Measurements from ENCODE around the gene PPP2R1B. TPM values are rescaled to one million over a fixed set of nuclear protein-coding genes. Genes with fewer than 3 reads are reported as not detected.
"Not testable (repeated sequence)": the region's sequence is repeated elsewhere in the genome, so short reads cannot be mapped to it uniquely, and the experiment has no call there.

PPP2R1B gene
- total RNA-seq, 1 donor from 2014 or later = 12.7 TPM

GRCh38 chr11:111784311-111784710 is 18.1 kb upstream of the PPP2R1B start:
- not testable (repeated sequence) for DNase-seq (ENCODE audit: low read depth)

GRCh38 chr11:111782109-111782741 is 16.0 kb upstream of the PPP2R1B start:
- DNase-seq (ENCODE audit: low read depth) = no peak

- DNase-seq (ENCODE audit: low read depth) = no peak
Measured at GRCh38 chr11:111779118-111779517, 12.9 kb upstream of the PPP2R1B start.

- DNase-seq (ENCODE audit: low read depth) = no peak
Measured at GRCh38 chr11:111778047-111778558, 11.9 kb upstream of the PPP2R1B start.

- DNase-seq (ENCODE audit: low read depth) = peak; percentile 71
Measured at GRCh38 chr11:111777094-111778046, 11.2 kb upstream of the PPP2R1B start.

GRCh38 chr11:111776398-111777093 is 10.4 kb upstream of the PPP2R1B start:
- no peak for DNase-seq (ENCODE audit: low read depth)

- peak; percentile 29 for DNase-seq (ENCODE audit: low read depth)
Measured at GRCh38 chr11:111774955-111775710, 8.9 kb upstream of the PPP2R1B start.

- no peak for DNase-seq (ENCODE audit: low read depth)
Measured at GRCh38 chr11:111772535-111772934, 6.3 kb upstream of the PPP2R1B start.

GRCh38 chr11:111771205-111771604 is 5.0 kb upstream of the PPP2R1B start:
- not testable (repeated sequence) for DNase-seq (ENCODE audit: low read depth)

- DNase-seq (ENCODE audit: low read depth) = no peak
Measured at GRCh38 chr11:111770581-111771134, 4.5 kb upstream of the PPP2R1B start.

- no peak for DNase-seq (ENCODE audit: low read depth)
Measured at GRCh38 chr11:111766834-111767142, 599 bp upstream of the PPP2R1B start.

- no peak for DNase-seq (ENCODE audit: low read depth)
Measured at GRCh38 chr11:111765320-111765983, 737 bp downstream of the PPP2R1B start.

GRCh38 chr11:111764621-111765020 is 1.6 kb downstream of the PPP2R1B start:
- peak; percentile 22 for DNase-seq (ENCODE audit: low read depth)

GRCh38 chr11:111762981-111763643 is 3.1 kb downstream of the PPP2R1B start:
- no peak for DNase-seq (ENCODE audit: low read depth)

- no peak for DNase-seq (ENCODE audit: low read depth)
Measured at GRCh38 chr11:111762526-111762925, 3.7 kb downstream of the PPP2R1B start.

GRCh38 chr11:111761036-111761435 is 5.2 kb downstream of the PPP2R1B start:
- no peak for DNase-seq (ENCODE audit: low read depth)

GRCh38 chr11:111759778-111760407 is 6.3 kb downstream of the PPP2R1B start:
- no peak for DNase-seq (ENCODE audit: low read depth)

GRCh38 chr11:111759376-111759775 is 6.8 kb downstream of the PPP2R1B start:
- peak; percentile 61 for DNase-seq (ENCODE audit: low read depth)

- DNase-seq (ENCODE audit: low read depth) = no peak
Measured at GRCh38 chr11:111756097-111756496, 10.1 kb downstream of the PPP2R1B start.
